ENCODE results near the gene VTA1. TPM values are rescaled to one million over a fixed set of nuclear protein-coding genes. Genes with fewer than 3 reads are reported as not detected.

VTA1 gene
- total RNA-seq, 6 experiments from 2014 or later = 17.3 to 43.0 (median 23.4) TPM

GRCh38 chr6:142193621-142194020 lies 46.6 kb downstream of the VTA1 start:
- Histone ChIP-seq H3K9me3 (no peaks in the 10 kb centered on the region), H3K27me3 (no peaks in the 10 kb centered on the region), H3K27ac (no peak overlapping the region), H3K4me1 (no peaks in the 10 kb centered on the region), H3K36me3 (peaks cover 1 to 9% (median 4%) of the 10 kb centered on the region in 4 donors), H3K4me3 (no peak overlapping the region)
- TF ChIP-seq POLR2A (IDR thresholded peaks at IDR 0.05) (no peak), CTCF (IDR thresholded peaks at IDR 0.05) (no peak)
- intact Hi-C loops (cut with DNase I) = no loop called here
- DNase-seq (no peak), ATAC-seq (no peak)

DNA sequence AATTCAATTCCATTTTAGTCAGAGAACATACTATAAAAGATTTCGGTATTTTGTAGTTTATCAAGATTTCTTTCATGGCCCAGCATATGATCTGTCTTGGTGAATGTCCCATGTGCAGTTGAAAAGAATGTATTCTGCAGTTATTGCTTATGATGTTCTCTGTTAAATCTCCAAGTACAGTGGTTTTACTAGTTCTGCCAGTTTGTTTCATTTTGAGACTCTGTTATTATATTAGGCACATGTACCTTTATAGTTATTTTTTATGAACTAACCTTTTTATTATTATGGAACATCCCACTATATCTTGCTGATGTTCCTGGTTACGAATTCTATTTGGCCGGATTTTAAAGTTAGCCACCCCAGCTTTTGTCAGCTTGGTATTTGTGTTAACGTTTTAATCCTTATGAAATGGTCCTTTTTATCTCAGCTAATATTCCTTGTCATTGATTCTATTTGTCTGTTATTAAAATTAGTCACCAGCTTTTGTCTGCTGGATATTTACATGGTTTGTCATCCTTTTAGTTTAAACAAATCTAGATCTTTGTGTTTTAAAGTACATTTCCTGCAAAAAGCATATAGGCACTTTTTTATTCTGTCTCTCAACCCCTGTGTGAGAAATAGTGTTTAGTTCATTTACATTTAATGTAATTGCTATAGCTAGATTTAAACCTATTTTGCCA lies 48.9 kb downstream of the VTA1 start:
- Histone ChIP-seq H3K36me3 (peaks cover 0 to 18% (median 1%) of the 10 kb centered on the region in 4 donors), H3K4me1 (no peaks in the 10 kb centered on the region), H3K9me3 (no peaks in the 10 kb centered on the region), H3K4me3 (no peak overlapping the region), H3K27me3 (no peaks in the 10 kb centered on the region), H3K27ac (no peak overlapping the region)
- intact Hi-C loops (cut with DNase I) = no loop called here
- TF ChIP-seq CTCF (IDR thresholded peaks at IDR 0.05) (no peak), POLR2A (IDR thresholded peaks at IDR 0.05) (no peak)
- no peak for DNase-seq
- no peak for ATAC-seq
- 86% methylated on average over 4 of the region's 4 CpGs for WGBS (ENCODE audit: insufficient coverage, low coverage, low lambda C conversion rate, missing lambda C conversion rate)

DNA sequence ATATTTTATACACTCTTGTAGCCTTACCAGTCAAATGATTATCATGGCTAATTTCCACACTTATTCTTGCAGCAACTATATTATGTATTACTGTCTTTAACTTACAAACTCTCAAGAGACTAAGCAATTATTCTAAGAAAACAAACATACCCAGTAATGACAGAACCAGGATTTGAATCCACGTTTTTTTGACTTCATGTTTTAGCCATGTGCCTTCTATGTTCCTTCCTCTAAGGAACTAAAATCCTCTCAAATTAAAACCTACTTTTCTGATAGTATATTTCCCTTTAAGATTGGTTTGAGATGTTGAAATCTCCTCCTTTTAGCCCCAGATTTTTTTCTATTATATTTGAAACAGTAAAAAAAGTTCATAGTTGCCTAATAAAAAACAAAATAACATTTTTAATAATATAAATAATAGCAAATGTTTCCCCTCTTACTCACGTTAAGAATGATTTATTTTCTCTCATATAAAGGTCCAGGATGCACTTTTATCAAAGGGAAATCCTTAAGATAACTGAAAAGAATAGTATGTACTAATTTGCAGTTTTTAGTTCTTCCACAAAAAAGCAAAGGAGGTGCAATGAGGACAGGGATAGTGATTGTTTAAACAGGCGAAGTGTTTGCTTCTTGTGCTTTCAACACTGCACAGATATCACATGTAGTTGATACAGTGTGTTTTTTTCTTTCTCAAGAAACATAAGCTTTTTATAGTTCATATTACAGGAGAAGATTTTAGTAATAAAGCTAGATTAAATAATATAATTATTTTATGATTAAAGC lies 54.0 kb downstream of the VTA1 start:
- Histone ChIP-seq H3K9me3 (no peaks in the 10 kb centered on the region), H3K27me3 (no peaks in the 10 kb centered on the region), H3K4me3 (no peak overlapping the region), H3K4me1 (no peaks in the 10 kb centered on the region), H3K36me3 (peaks cover 0 to 28% (median 5%) of the 10 kb centered on the region in 4 donors), H3K27ac (no peak overlapping the region)
- intact Hi-C loops (cut with DNase I) = no loop called here
- WGBS (ENCODE audit: insufficient coverage, low coverage, low lambda C conversion rate, missing lambda C conversion rate) = 40% methylated on average over 3 of the region's 3 CpGs
- no peak for TF ChIP-seq CTCF (IDR thresholded peaks at IDR 0.05)
- TF ChIP-seq POLR2A (IDR thresholded peaks at IDR 0.05) = no peak
- DNase-seq (no peak), ATAC-seq (peak; percentile 50 to 85 (median 78))

DNA sequence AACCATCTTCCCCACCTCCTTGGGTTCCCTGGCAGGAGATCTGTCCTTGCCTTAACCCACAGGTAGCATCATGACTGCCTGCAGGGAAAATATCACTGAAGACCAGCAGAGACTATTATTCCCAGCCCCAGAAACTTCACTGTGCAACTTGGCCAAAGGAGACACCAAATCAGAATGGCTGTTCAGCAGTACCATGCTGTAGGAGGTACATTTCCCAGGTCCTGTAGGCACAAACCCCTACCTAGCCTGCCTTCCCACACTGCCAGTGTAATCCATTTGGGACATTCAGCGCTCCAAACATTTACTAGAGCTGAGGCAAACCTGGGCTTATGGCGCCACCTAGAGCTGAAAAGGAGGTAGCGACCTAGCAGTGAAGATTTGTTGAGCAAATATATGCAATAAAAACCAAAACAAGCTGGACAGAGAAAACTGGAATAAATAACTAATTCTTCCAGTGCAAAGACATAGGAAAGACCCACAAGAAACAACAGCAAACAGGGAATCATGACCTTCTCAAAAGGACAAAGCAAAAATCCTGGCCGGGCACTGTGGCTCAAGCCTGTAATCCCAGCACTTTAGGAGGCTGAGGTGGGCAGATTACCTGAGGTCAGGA lies 60.3 kb downstream of the VTA1 start:
- 19% methylated on average over 3 of the region's 4 CpGs for WGBS (ENCODE audit: insufficient coverage, low coverage, low lambda C conversion rate, missing lambda C conversion rate)

More for the DNA sequence above, 60.3 kb downstream of the VTA1 start:
- TF ChIP-seq CTCF (IDR thresholded peaks at IDR 0.05) (peak; percentile 67 to 97 (median 84)), POLR2A (IDR thresholded peaks at IDR 0.05) (no peak)
- H3K27me3 ChIP-seq = no peaks in the 10 kb centered on the region
- ATAC-seq (peak; percentile 97 to 100 (median 99)), DNase-seq (peak in 2 of 3 donors; percentile 46 to 68)
- H3K27ac ChIP-seq = no peak overlapping the region
- no peak overlapping the region for H3K4me3 ChIP-seq
- H3K9me3 ChIP-seq = no peaks in the 10 kb centered on the region
- no peaks in the 10 kb centered on the region for H3K4me1 ChIP-seq
- H3K36me3 ChIP-seq = peaks cover 0 to 5% (median under 1%) of the 10 kb centered on the region in 4 donors
- intact Hi-C loops (cut with DNase I) = no loop called here
